ENCODE data around the gene ANKS1B. TPM values are rescaled to one million over a fixed set of nuclear protein-coding genes. Genes with fewer than 3 reads are reported as not detected.
"Not testable (repeated sequence)": the region's sequence is repeated elsewhere in the genome, so short reads cannot be mapped to it uniquely, and the experiment has no call there.

ANKS1B gene
- total and polyA plus RNA-seq, 4 experiments from 2014 or later = 0.28 to 0.55 TPM; not detected in 2

- Histone ChIP-seq H3K36me3 (ENCODE audit: insufficient read depth, low read length) (no peaks in the 10 kb centered on the region), H3K27me3 (ENCODE audit: insufficient read depth, low read length) (no peaks in the 10 kb centered on the region), H3K27ac (ENCODE audit: low read depth, low read length) (no peak overlapping the region), H3K9me3 (ENCODE audit: control insufficient read depth in 1 of 2, low read length in 2 of 2) (no peaks in the 10 kb centered on the region), H3K4me1 (ENCODE audit: insufficient read depth, low read length) (no peaks in the 10 kb centered on the region), H3K4me3 (ENCODE audit: low read length in 2 of 2) (no peak overlapping the region)
- ChIA-PET CTCF (ENCODE audit: partially characterized antibody) (no interaction called here), POLR2A (ENCODE audit: partially characterized antibody) (no interaction called here)
- intact Hi-C loops (cut with micrococcal nuclease) = no loop called here
- no peak for DNase-seq
- H3K9me3 Mint-ChIP-seq = peaks cover 0 to 8% (median under 1%) of the 10 kb centered on the region in 8 donors
- no peaks in the 10 kb centered on the region for H3K4me1 Mint-ChIP-seq
- no peak overlapping the region for H3K27ac Mint-ChIP-seq
- H3K27me3 Mint-ChIP-seq = no peaks in the 10 kb centered on the region
- H3K4me3 Mint-ChIP-seq = no peak overlapping the region
- H3K36me3 Mint-ChIP-seq = no peaks in the 10 kb centered on the region
Observed at GRCh38 chr12:99822273-99822672, 162.5 kb downstream of the ANKS1B start.

- H3K36me3 ChIP-seq (ENCODE audit: insufficient read depth, low read length) = no peaks in the 10 kb centered on the region
- Mint-ChIP-seq H3K27ac (no peak overlapping the region), H3K9me3 (peaks cover 0 to 3% (median 0%) of the 10 kb centered on the region in 8 donors), H3K4me3 (no peak overlapping the region), H3K4me1 (no peaks in the 10 kb centered on the region), H3K27me3 (no peaks in the 10 kb centered on the region), H3K36me3 (no peaks in the 10 kb centered on the region)
- POLR2A ChIA-PET (ENCODE audit: partially characterized antibody) = no interaction called here
- no peaks in the 10 kb centered on the region for H3K4me1 ChIP-seq (ENCODE audit: insufficient read depth, low read length)
- intact Hi-C loops (cut with micrococcal nuclease) = no loop called here
- DNase-seq = no peak
- H3K27me3 ChIP-seq (ENCODE audit: insufficient read depth, low read length) = no peaks in the 10 kb centered on the region
- CTCF ChIA-PET (ENCODE audit: partially characterized antibody) = no interaction called here
- no peak overlapping the region for H3K4me3 ChIP-seq (ENCODE audit: low read length in 2 of 2)
- no peak overlapping the region for H3K27ac ChIP-seq (ENCODE audit: low read depth, low read length)
- H3K9me3 ChIP-seq (ENCODE audit: control insufficient read depth in 1 of 2, low read length in 2 of 2) = no peaks in the 10 kb centered on the region
Observed at GRCh38 chr12:99810718-99811593, 173.8 kb downstream of the ANKS1B start.

- H3K9me3 ChIP-seq (ENCODE audit: control insufficient read depth in 1 of 2, low read length in 2 of 2) = no peaks in the 10 kb centered on the region
- H3K4me1 ChIP-seq (ENCODE audit: insufficient read depth, low read length) = no peaks in the 10 kb centered on the region
- intact Hi-C loops (cut with micrococcal nuclease) = no loop called here
- CTCF ChIA-PET (ENCODE audit: partially characterized antibody) = no interaction called here
- H3K9me3 Mint-ChIP-seq = peaks cover 0 to 3% (median 0%) of the 10 kb centered on the region in 8 donors
- H3K4me3 Mint-ChIP-seq = no peak overlapping the region
- no peak overlapping the region for H3K27ac Mint-ChIP-seq
- no peak overlapping the region for H3K27ac ChIP-seq (ENCODE audit: low read depth, low read length)
- no peak overlapping the region for H3K4me3 ChIP-seq (ENCODE audit: low read length in 2 of 2)
- POLR2A ChIA-PET (ENCODE audit: partially characterized antibody) = no interaction called here
- no peaks in the 10 kb centered on the region for H3K36me3 Mint-ChIP-seq
- no peaks in the 10 kb centered on the region for H3K27me3 ChIP-seq (ENCODE audit: insufficient read depth, low read length)
- H3K27me3 Mint-ChIP-seq = no peaks in the 10 kb centered on the region
- no peak for DNase-seq
- no peaks in the 10 kb centered on the region for H3K36me3 ChIP-seq (ENCODE audit: insufficient read depth, low read length)
- H3K4me1 Mint-ChIP-seq = no peaks in the 10 kb centered on the region
Observed at GRCh38 chr12:99809909-99810308, 174.8 kb downstream of the ANKS1B start.

GRCh38 chr12:99806304-99806703 lies 178.4 kb downstream of the ANKS1B start:
- CTCF ChIA-PET (ENCODE audit: partially characterized antibody) = no interaction called here
- Mint-ChIP-seq H3K27ac (no peak overlapping the region), H3K36me3 (no peaks in the 10 kb centered on the region), H3K4me3 (no peak overlapping the region), H3K27me3 (no peaks in the 10 kb centered on the region), H3K9me3 (peaks cover 0 to 8% (median 2%) of the 10 kb centered on the region in 8 donors), H3K4me1 (no peaks in the 10 kb centered on the region)
- DNase-seq = no peak
- intact Hi-C loops (cut with micrococcal nuclease) = no loop called here
- H3K36me3 ChIP-seq (ENCODE audit: insufficient read depth, low read length) = no peaks in the 10 kb centered on the region
- POLR2A ChIA-PET (ENCODE audit: partially characterized antibody) = no interaction called here
- no peaks in the 10 kb centered on the region for H3K4me1 ChIP-seq (ENCODE audit: insufficient read depth, low read length)
- no peak overlapping the region for H3K4me3 ChIP-seq (ENCODE audit: low read length in 2 of 2)
- no peaks in the 10 kb centered on the region for H3K9me3 ChIP-seq (ENCODE audit: control insufficient read depth in 1 of 2, low read length in 2 of 2)
- no peaks in the 10 kb centered on the region for H3K27me3 ChIP-seq (ENCODE audit: insufficient read depth, low read length)
- H3K27ac ChIP-seq (ENCODE audit: low read depth, low read length) = no peak overlapping the region

- Histone ChIP-seq H3K4me1 (ENCODE audit: insufficient read depth, low read length) (no peaks in the 10 kb centered on the region), H3K36me3 (ENCODE audit: insufficient read depth, low read length) (no peaks in the 10 kb centered on the region), H3K4me3 (ENCODE audit: low read length in 2 of 2) (no peak overlapping the region), H3K9me3 (ENCODE audit: control insufficient read depth in 1 of 2, low read length in 2 of 2) (peaks cover 0 to 3% of the 10 kb centered on the region in 2 donors), H3K27me3 (ENCODE audit: insufficient read depth, low read length) (no peaks in the 10 kb centered on the region), H3K27ac (ENCODE audit: low read depth, low read length) (no peak overlapping the region)
- POLR2A ChIA-PET (ENCODE audit: partially characterized antibody) = no interaction called here
- Mint-ChIP-seq H3K4me3 (no peak overlapping the region), H3K9me3 (peaks cover 0 to 8% (median 2%) of the 10 kb centered on the region in 8 donors), H3K27me3 (no peaks in the 10 kb centered on the region), H3K27ac (no peak overlapping the region), H3K36me3 (no peaks in the 10 kb centered on the region), H3K4me1 (no peaks in the 10 kb centered on the region)
- no peak for DNase-seq
- intact Hi-C loops (cut with micrococcal nuclease) = no loop called here
- CTCF ChIA-PET (ENCODE audit: partially characterized antibody) = no interaction called here
Observed at GRCh38 chr12:99804715-99805114, 180.0 kb downstream of the ANKS1B start.

- Histone ChIP-seq H3K36me3 (ENCODE audit: insufficient read depth, low read length) (no peaks in the 10 kb centered on the region), H3K4me3 (ENCODE audit: low read length in 2 of 2) (no peak overlapping the region), H3K4me1 (ENCODE audit: insufficient read depth, low read length) (no peaks in the 10 kb centered on the region), H3K9me3 (ENCODE audit: control insufficient read depth in 1 of 2, low read length in 2 of 2) (peaks cover 0 to 3% of the 10 kb centered on the region in 2 donors), H3K27me3 (ENCODE audit: insufficient read depth, low read length) (no peaks in the 10 kb centered on the region), H3K27ac (ENCODE audit: low read depth, low read length) (no peak overlapping the region)
- Mint-ChIP-seq H3K27me3 (no peaks in the 10 kb centered on the region), H3K4me3 (no peak overlapping the region), H3K36me3 (no peaks in the 10 kb centered on the region), H3K4me1 (no peaks in the 10 kb centered on the region), H3K9me3 (peaks cover 0 to 7% (median 3%) of the 10 kb centered on the region in 8 donors), H3K27ac (no peak overlapping the region)
- intact Hi-C loops (cut with micrococcal nuclease) = no loop called here
- ChIA-PET CTCF (ENCODE audit: partially characterized antibody) (no interaction called here), POLR2A (ENCODE audit: partially characterized antibody) (no interaction called here)
- no peak for DNase-seq
Observed at GRCh38 chr12:99800605-99801004, 184.1 kb downstream of the ANKS1B start.

- H3K36me3 ChIP-seq (ENCODE audit: insufficient read depth, low read length); H3K27ac ChIP-seq (ENCODE audit: low read depth, low read length); H3K27me3 ChIP-seq (ENCODE audit: insufficient read depth, low read length); H3K4me3 Mint-ChIP-seq; CTCF ChIA-PET (ENCODE audit: partially characterized antibody); POLR2A ChIA-PET (ENCODE audit: partially characterized antibody); intact Hi-C loops (cut with micrococcal nuclease); H3K4me1 Mint-ChIP-seq; H3K27me3 Mint-ChIP-seq; H3K27ac Mint-ChIP-seq; H3K4me3 ChIP-seq (ENCODE audit: low read length in 2 of 2); H3K36me3 Mint-ChIP-seq; DNase-seq; H3K4me1 ChIP-seq (ENCODE audit: insufficient read depth, low read length); H3K9me3 Mint-ChIP-seq; H3K9me3 ChIP-seq (ENCODE audit: control insufficient read depth in 1 of 2, low read length in 2 of 2): not testable (repeated sequence)
Observed at GRCh38 chr12:99797931-99798330, 186.8 kb downstream of the ANKS1B start.

Data from CD4-positive, alpha-beta memory T cell (primary cell).